Astrocyte (in vitro differentiated cells and primary cell): ENCODE results near the gene DCTN1.

Source experiments
- CTCF ChIP-seq: IDR thresholded peaks from 2 replicates; pipeline ENCODE4 v1.5.1; 2011; ENCODE audit warnings: low read depth, mild to moderate bottlenecking, inconsistent platforms, low read length, moderate library complexity; ENCODE audit not compliant: insufficient read depth
- EZH2 ChIP-seq: IDR thresholded peaks from 2 replicates; pipeline ENCODE4 v1.6.1; 2012; ENCODE audit warnings: mild to moderate bottlenecking, low read length, inconsistent platforms; ENCODE audit not compliant: insufficient read depth

- TF ChIP-seq CTCF = no peak
- TF ChIP-seq EZH2 = no peak
These were observed 16.0 kb upstream of the DCTN1 start for GRCh38 chr2:74396149-74396548.
